NCI-H2171 treated with DMSO at 0.1 percent for 48 hours (cell line): ENCODE measurements around the gene TJP1.
"Not testable (repeated sequence)": the region's sequence is repeated elsewhere in the genome, so short reads cannot be mapped to it uniquely, and the experiment has no call there.

Experiments used
- DNase-seq: peaks from one replicate; lab custom pipeline; 2025; lab: John Stamatoyannopoulos, UW

TJP1 gene

DNA sequence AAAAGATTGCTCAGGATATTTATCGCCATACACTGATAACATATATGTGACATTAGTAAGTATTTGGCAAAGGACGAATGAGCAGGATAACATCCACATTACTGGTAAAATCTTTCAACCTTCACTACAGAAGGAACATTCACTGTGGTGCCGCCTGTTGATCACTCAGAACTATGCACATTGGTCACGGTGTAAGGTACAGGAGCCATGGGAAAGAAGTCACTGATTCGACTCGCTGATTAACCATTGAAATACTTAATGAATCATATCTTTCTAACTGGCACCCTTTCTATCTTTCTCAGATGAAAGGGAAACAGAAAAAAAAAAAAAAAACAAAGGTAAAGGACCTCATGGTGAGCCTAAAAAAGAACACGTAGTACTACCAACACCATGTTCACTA is 68.8 kb downstream of the TJP1 start:
- DNase-seq = no peak

- DNase-seq = no peak
These were observed 71.5 kb downstream of the TJP1 start for GRCh38 chr15:29750754-29751153.

- DNase-seq = no peak
These were observed 72.7 kb downstream of the TJP1 start for GRCh38 chr15:29749365-29750086.

- DNase-seq = peak; percentile 15
These were observed 74.3 kb downstream of the TJP1 start for GRCh38 chr15:29747837-29748417.

- DNase-seq = no peak
These were observed 78.8 kb downstream of the TJP1 start for GRCh38 chr15:29743475-29743874.

GRCh38 chr15:29740692-29741311 is 81.5 kb downstream of the TJP1 start:
- no peak for DNase-seq

GRCh38 chr15:29736744-29737020 is 85.6 kb downstream of the TJP1 start:
- no peak for DNase-seq

- DNase-seq = no peak
These were observed 86.1 kb downstream of the TJP1 start for GRCh38 chr15:29736012-29736743.

DNA sequence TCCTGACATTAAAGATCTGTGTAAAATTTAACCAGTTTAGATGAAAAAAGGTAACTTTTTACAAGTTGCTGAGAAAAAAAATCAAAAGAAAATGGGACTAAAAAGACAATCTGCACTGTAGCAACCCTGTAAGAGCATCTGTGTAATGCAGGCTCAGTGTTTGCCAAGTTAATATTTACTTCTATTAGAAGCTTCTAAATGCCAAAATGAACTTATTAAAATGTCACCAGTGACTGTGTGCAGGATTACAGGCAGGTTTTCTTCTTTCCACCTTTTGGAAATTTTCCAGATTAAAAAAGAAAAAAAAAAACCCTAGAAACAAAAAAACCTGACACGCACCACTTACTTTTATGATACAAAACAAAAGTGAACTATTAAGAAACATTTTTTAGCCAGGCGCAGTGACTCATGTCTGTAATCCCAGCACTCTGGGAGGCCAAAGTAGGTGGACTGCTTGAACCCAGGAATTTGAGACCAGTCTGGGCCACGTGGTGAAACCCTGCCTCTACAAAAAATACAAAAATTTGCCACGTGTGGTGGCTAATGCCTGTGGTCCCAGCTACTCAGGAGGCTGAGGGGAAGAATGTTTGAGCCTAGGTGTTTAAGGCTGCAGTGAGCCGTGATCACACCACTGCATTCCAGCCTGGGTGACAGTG is 87.2 kb downstream of the TJP1 start:
- no peak for DNase-seq

GRCh38 chr15:29731865-29732264 is 90.4 kb downstream of the TJP1 start:
- DNase-seq = no peak

- not testable (repeated sequence) for DNase-seq
These were observed 91.8 kb downstream of the TJP1 start for GRCh38 chr15:29730471-29730870.

DNA sequence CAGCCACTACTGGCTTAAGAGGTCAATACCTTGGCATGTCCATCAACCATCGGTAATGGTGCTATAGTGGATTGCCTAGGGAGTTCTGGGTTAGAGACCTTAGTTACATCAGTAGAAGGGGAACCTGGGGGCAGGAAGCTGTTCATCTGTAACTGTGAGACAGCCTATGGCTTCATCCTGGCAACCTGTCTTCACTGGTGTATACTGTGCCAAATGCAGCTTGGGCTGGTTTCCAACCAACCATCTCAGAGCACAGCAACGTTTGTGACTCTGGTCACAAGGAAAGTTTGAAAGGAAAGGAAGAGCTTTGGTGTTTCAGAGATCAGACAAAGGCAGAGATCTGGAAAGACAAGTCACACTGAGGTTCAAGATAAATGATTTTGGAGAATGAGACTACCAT is 93.8 kb downstream of the TJP1 start:
- DNase-seq = no peak

- DNase-seq = no peak
These were observed 94.4 kb downstream of the TJP1 start for GRCh38 chr15:29727871-29728270.

- DNase-seq = no peak
These were observed 95.7 kb downstream of the TJP1 start for GRCh38 chr15:29726553-29726952.

DNA sequence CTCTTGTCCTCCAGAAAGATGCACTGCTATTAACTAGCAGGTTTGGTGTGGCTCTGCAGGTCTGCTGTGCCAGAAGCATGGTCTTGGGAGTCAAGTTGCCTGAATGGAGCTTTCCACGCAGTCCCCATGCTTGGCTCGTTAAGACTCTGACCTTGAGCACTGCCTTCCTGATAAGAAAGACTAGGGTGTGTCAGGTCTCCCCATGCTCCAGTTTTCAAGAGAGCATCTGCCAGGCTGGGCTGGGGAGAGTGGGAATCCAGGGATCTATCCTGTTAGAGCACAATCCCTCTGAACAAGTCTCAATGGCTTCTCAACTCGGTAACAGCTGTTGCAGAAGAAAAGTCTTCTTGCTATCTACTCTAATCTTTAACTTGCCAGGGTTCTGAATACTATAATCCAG is 98.2 kb downstream of the TJP1 start:
- DNase-seq = no peak

GRCh38 chr15:29713784-29714183 is 108.5 kb downstream of the TJP1 start:
- no peak for DNase-seq

GRCh38 chr15:29712149-29712885 is 110.0 kb downstream of the TJP1 start:
- no peak for DNase-seq

GRCh38 chr15:29711531-29711930 is 110.7 kb downstream of the TJP1 start:
- no peak for DNase-seq

DNA sequence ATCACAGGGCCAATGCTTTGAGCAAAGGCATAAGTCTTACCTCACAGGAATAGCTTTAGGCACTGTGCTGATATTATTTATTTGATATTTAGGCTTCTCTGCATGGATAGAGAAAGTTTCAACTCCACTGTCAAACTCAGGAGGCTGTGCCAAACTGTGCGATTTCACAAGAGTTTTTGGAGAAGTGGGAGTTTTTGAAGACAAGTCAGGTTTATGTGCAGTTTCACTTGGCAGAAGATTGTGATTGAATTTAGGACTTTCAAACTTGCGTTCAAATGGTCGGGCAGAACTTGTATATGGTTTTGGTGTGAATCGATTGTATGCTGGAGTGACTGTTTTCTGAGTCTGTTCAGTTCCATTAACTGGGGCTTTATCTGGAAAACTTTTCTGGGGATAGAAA is 113.7 kb downstream of the TJP1 start:
- DNase-seq = no peak

- no peak for DNase-seq
These were observed 117.2 kb downstream of the TJP1 start for GRCh38 chr15:29704950-29705597.

DNA sequence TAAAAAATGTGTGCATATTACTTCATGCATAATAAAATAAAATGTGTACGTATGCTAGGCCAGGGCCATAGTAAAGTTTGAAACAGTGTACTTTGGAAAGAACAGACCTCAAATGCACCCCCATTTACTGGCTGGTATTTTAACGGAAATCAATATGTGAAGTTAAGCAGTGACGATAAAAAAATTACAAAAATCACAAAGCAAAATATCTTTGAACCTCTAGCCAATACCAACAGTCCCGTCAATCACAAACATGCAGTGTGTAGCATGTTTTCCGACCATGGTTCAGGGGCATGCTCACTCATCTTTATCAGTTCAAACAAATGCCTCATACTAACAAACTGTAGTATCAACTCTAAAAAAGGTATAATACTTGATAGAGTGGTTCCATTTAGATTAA is 121.1 kb downstream of the TJP1 start:
- no peak for DNase-seq
